Kidney (tissue), 14 donors: ENCODE measurements around the gene GAB4. TPM values are rescaled to one million over a fixed set of nuclear protein-coding genes. Genes with fewer than 3 reads are reported as not detected.

Experiments used
- DNase-seq, 5 donors: peaks; one replicate each; pipeline ENCODE4 v3.0.0-alpha.2; 2013 to 2020
- FAIRE-seq: peaks from 2 replicates; lab custom pipeline; 2012; peaks lifted over from hg19 to GRCh38; lab: Jason Lieb, UNC
- H3K27ac ChIP-seq, 2 donors: one replicate each; pipeline ENCODE4 v1.7.0; 2013; ENCODE audit warnings: low read depth in 2 of 2, low read length in 2 of 2, inconsistent platforms in 1 of 2
- H3K27me3 ChIP-seq: one replicate; pipeline ENCODE4 v1.7.1; 2013; ENCODE audit warnings: low read length, inconsistent platforms; ENCODE audit not compliant: control insufficient read depth, insufficient read depth
- H3K36me3 ChIP-seq, 3 donors: one replicate each; pipeline versions ENCODE4 v1.7.0 to v1.7.1; 2013; ENCODE audit warnings: low read length in 3 of 3, control low read depth in 1 of 3, inconsistent platforms in 1 of 3; ENCODE audit not compliant: insufficient read depth in 3 of 3, control insufficient read depth in 2 of 3
- H3K4me1 ChIP-seq, 3 donors: one replicate each; pipeline versions ENCODE4 v1.7.0 to v1.7.1; 2013; ENCODE audit warnings: low read length in 3 of 3, inconsistent platforms in 1 of 3, low read depth in 1 of 3; ENCODE audit not compliant: control insufficient read depth in 2 of 3, insufficient read depth in 2 of 3
- H3K4me3 ChIP-seq, 3 donors: one replicate each; pipeline versions ENCODE4 v1.7.0 to v1.8.1; 2013; ENCODE audit warnings: low read length in 3 of 3, control low read depth in 1 of 3, inconsistent platforms in 1 of 3
- H3K9ac ChIP-seq, 3 donors: one replicate each; pipeline versions ENCODE4 v1.7.0 to v1.7.1; 2013; ENCODE audit warnings: low read length in 3 of 3, control low read depth in 1 of 3, inconsistent platforms in 1 of 3
- H3K9me3 ChIP-seq, 3 donors: one replicate each; pipeline versions ENCODE4 v1.7.0 to v1.7.1; 2013; ENCODE audit warnings: low read length in 3 of 3, control low read depth in 1 of 3, inconsistent platforms in 1 of 3; ENCODE audit not compliant: control insufficient read depth in 2 of 3, insufficient read depth in 1 of 3
- CTCF ChIP-seq: IDR thresholded peaks from 3 replicates; pipeline ENCODE4 v1.5.1; 2012; ENCODE audit warnings: mild to moderate bottlenecking, moderate library complexity, borderline replicate concordance; ENCODE audit not compliant: insufficient read depth; ENCODE audit errors: extremely low read depth
- intact Hi-C: fragments of 100-400 bp; cut with DNase I; formaldehyde crosslinking; loops from one replicate; pipeline ENCODE4 v1.11.1; 2022
- polyA plus RNA-seq: library from polyadenylated mRNA; stranded (reverse); fragments of 350-450 nt; fragmentation: Illumina TruSeq; extraction: RNeasy Lipid Tissue Mini Kit (QIAGEN cat#74804); gene quantifications from one replicate; pipeline ENCODE4 v1.2.3, GENCODE V29; 2014; ENCODE audit warnings: low read depth, low replicate concordance; ENCODE audit not compliant: insufficient read depth
- total RNA-seq: library from RNA; stranded (reverse); fragmentation: NEBNext Ultra II Directional; extraction: Animal tissue kit (Norgen Biotek cat#: 25700); gene quantifications from one replicate; pipeline ENCODE4 v1.2.1, GENCODE V29; 2021
- donor health status: control.
- donor health status: control.
- donor health status: control.
- donor health status: control.
- donor health status: control.
- donor health status: DM: yes; HTN: yes; CAD: no.
- donor health status: Normal renal cell carcinoma (clear cell type).

GAB4 gene
- total and polyA plus RNA-seq, 2 donors from 2014 or later: not detected

DNA sequence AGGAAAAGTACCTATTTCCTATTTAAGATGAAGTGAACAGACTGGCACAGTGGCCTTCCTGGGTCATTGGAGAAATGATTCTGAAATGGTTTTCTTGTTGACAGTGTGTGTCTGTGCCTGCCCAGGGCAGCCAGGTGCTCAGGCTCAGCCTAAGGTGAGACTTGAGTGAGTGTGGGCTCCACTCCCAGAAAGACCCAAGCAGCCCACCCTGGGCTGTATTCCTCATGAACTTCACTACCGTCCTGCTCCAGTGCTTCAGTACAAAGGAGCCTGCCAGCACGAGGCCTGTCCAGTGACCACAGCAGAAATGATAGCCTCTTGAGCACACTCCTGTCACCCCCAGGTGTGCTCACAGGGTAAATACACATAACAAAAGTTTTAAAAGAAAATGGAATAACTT is 49.5 kb downstream of the GAB4 start:
- Histone ChIP-seq H3K4me1 (no peaks in the 10 kb centered on the region), H3K4me3 (no peak overlapping the region), H3K9ac (no peak overlapping the region), H3K9me3 (no peaks in the 10 kb centered on the region), H3K27me3 (no peaks in the 10 kb centered on the region), H3K36me3 (no peaks in the 10 kb centered on the region), H3K27ac (no peak overlapping the region)
- intact Hi-C loops: no loop called here
- no peak for TF ChIP-seq CTCF
- FAIRE-seq: no peak
- no peak for DNase-seq

DNA sequence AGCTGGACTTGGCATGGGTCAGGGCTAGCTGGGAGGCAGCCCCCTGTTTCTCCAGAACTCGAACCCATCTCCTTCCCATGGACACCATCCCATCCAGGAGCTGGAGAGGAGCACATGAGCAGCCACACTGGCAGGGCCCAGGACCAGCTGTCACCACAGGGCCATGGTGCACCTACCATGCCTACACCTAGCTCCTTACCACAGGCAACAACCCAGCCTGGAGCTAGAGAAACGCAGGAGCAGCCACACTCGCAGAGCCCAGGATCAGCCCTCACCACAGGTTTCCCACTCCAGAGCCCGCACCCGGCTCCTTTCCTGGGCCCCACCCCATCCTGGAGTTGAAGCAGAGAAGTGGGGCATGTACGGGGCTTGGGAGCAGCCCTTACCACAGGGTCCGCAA is 50.2 kb downstream of the GAB4 start:
- no peak for TF ChIP-seq CTCF

GRCh38 chr22:16956290-16956689 is 51.7 kb downstream of the GAB4 start:
- Histone ChIP-seq H3K27ac (no peak overlapping the region), H3K9ac (no peak overlapping the region), H3K4me3 (no peak overlapping the region), H3K36me3 (no peaks in the 10 kb centered on the region), H3K9me3 (no peaks in the 10 kb centered on the region), H3K4me1 (no peaks in the 10 kb centered on the region), H3K27me3 (no peaks in the 10 kb centered on the region)
- intact Hi-C loops: no loop called here
- no peak for TF ChIP-seq CTCF
- DNase-seq (peak in 1 of 5 donors; percentile 45), FAIRE-seq (no peak)

More for the DNA sequence above, 50.2 kb downstream of the GAB4 start:
- no peak overlapping the region for H3K4me3 ChIP-seq
- H3K36me3 ChIP-seq: no peaks in the 10 kb centered on the region
- DNase-seq (peak in 1 of 5 donors; percentile 49), FAIRE-seq (no peak)
- no peak overlapping the region for H3K9ac ChIP-seq
- no peaks in the 10 kb centered on the region for H3K9me3 ChIP-seq
- intact Hi-C loops: no loop called here
- no peaks in the 10 kb centered on the region for H3K4me1 ChIP-seq
- H3K27ac ChIP-seq: no peak overlapping the region
- no peaks in the 10 kb centered on the region for H3K27me3 ChIP-seq

GRCh38 chr22:16955678-16956210 is 52.3 kb downstream of the GAB4 start:
- H3K9ac ChIP-seq: no peak overlapping the region
- intact Hi-C loops: no loop called here
- H3K4me3 ChIP-seq: no peak overlapping the region
- no peaks in the 10 kb centered on the region for H3K36me3 ChIP-seq
- no peak for TF ChIP-seq CTCF
- H3K27me3 ChIP-seq: no peaks in the 10 kb centered on the region
- H3K27ac ChIP-seq: no peak overlapping the region
- H3K9me3 ChIP-seq: no peaks in the 10 kb centered on the region
- DNase-seq (peak in 2 of 5 donors; percentile 1 to 22), FAIRE-seq (no peak)
- H3K4me1 ChIP-seq: no peaks in the 10 kb centered on the region
